ENCODE measurements around the gene BAD.
A peak's percentile ranks its signal among the peaks of the same experiment; 100 is the strongest.

BAD gene

DNA sequence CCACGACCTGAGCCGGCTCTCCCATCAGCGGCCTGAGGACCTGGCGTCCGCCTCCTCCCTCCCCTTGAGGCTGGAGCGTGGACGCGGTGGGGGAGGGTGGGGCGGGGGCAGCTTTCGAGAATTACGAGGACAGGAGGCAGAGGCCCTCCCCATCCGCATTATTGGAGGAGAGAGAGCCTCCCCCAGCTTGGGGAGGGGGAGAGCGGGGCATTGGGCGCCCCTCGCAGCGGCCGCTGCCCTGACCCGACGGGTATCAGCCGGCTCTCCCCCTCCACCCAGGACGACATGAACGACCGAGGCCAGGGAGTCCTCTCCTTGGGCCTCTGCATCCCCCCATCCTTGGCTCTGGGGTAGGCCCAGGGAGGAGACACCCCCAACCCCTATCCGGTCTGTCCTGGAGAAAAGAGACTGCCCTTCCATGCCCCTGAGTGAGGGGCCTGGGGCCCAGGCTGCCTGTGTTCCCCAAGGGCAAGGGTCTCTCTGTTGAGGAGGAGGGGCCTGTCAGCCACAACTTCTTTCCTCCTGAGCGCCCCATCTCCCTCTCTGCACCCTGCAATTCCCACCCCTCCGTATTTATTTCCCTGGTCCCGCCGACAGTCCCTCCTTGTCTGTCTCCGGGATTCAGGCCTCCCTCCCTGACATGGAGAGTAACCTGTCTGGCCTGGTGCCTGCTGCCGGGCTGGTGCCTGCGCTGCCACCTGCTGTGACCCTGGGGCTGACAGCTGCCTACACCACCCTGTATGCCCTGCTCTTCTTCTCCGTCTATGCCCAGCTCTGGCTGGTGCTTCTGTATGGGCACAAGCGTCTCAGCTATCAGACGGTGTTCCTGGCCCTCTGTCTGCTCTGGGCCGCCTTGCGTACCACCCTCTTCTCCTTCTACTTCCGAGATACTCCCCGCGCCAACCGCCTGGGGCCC lies 1.7 kb upstream of the BAD start:
- peaks cover 11% of the 10 kb centered on the region for H3K27me3 ChIP-seq (ENCODE audit: low read depth)
- no peak for DNase-seq (ENCODE audit: low spot score in 2 of 2)
- peaks cover 2% of the 10 kb centered on the region; the same call in 1 of the 2 replicates for H3K9me3 ChIP-seq
- H3K4me3 ChIP-seq, result peak overlapping the region; percentile 77
- in situ Hi-C loops (cut with MboI; ENCODE audit: low sequenced_read_pairs), result no loop called here
- peaks cover 14% of the 10 kb centered on the region for H3K4me1 ChIP-seq
- peaks cover 6% of the 10 kb centered on the region; the same call in 1 of the 2 replicates for H3K36me3 ChIP-seq (replicated peaks)

DNA sequence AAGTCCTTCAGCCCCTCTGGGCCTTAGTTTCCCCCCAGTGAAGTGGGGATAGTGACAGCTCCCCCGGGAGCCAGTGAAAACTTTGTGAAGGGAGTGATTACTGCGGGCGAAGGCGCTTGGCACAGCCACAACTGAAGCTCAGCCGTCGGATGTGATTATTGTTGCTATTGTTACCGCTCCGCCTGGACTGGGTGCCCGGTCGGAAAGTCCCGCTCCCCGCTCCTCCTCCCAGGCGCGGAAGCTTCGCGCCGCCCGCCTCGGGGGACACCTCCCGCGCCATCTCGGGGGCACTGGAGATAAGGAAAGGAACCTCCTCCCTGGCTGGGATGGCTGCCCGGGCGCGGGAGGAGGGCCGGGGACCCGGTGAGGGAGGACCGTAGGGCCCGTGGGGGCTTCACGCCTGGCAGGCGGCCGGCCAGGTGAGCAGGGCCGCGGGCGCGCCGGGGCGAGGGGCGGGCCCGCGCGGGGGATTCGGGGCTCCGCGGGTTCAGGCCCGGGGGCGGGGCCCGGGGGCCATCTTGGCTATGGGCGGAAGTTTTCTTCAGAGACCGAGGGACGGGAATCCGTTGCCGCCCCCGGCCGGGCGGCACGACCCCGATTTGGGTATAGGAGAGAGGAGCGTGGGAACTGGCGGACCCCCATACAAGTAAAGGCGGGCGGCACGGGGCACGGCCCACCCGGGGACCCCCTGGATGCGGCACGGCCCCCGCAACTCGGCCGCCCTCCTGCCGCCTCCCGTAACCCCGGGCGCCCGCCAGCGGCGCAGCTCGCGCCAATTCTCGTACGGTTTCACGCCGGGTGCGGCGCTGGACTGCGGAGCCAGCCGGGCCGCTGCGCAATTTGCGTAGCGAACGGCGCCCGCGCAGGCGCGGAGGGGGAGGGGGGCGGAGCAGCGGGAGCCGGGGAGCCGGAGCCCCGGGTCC lies 758 bp upstream of the BAD start, which contains the start of gene GPR137:
TSS of gene GPR137 (plus strand) at position 887 of the 923 bp plus-strand sequence. CDS start 677 bp downstream, outside the sequence.
- in situ Hi-C loops (cut with MboI; ENCODE audit: low sequenced_read_pairs), result no loop called here
- H3K4me1 ChIP-seq, result peaks cover 14% of the 10 kb centered on the region
- H3K36me3 ChIP-seq (replicated peaks), result peaks cover 6% of the 10 kb centered on the region; the same call in 1 of the 2 replicates
- peak; percentile 55 to 89 for DNase-seq (ENCODE audit: low spot score in 2 of 2)
- H3K4me3 ChIP-seq, result peak within 1 kb of the TSS; percentile 77
- H3K9me3 ChIP-seq, result peaks cover 2% of the 10 kb centered on the region; the same call in 1 of the 2 replicates
- H3K27me3 ChIP-seq (ENCODE audit: low read depth), result peaks cover 2% of the 10 kb centered on the region; the same call in 1 of the 2 replicates

DNA sequence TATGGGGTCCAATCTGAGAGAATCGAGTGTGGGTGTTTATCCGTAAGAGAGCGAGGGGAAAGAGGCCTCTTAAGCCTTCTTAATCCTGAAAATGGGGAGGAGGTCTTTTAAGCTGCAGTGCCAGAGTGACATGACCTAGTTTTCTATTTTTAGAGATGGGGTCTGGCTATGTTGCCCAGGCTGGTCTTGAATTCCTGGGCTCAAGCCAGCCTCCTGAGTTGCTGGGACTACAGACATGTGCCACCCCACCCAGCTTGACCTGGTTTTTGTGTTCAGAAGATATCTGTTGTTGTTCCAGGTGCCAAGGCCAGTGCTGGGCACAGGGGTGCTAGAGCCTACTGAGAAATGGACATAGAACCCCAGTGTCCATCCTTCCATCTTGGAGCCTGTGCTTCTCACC lies 1.4 kb downstream of the BAD start:
- no peaks in the 10 kb centered on the region for H3K27me3 ChIP-seq (ENCODE audit: low read depth)
- in situ Hi-C loops (cut with MboI; ENCODE audit: low sequenced_read_pairs), result no loop called here
- peaks cover 9% of the 10 kb centered on the region; the same call in 1 of the 2 replicates for H3K36me3 ChIP-seq (replicated peaks)
- no peak for DNase-seq (ENCODE audit: low spot score in 2 of 2)
- peaks cover 14% of the 10 kb centered on the region for H3K4me1 ChIP-seq
- peaks cover 2% of the 10 kb centered on the region; the same call in 1 of the 2 replicates for H3K9me3 ChIP-seq
- no peak overlapping the region for H3K4me3 ChIP-seq

DNA sequence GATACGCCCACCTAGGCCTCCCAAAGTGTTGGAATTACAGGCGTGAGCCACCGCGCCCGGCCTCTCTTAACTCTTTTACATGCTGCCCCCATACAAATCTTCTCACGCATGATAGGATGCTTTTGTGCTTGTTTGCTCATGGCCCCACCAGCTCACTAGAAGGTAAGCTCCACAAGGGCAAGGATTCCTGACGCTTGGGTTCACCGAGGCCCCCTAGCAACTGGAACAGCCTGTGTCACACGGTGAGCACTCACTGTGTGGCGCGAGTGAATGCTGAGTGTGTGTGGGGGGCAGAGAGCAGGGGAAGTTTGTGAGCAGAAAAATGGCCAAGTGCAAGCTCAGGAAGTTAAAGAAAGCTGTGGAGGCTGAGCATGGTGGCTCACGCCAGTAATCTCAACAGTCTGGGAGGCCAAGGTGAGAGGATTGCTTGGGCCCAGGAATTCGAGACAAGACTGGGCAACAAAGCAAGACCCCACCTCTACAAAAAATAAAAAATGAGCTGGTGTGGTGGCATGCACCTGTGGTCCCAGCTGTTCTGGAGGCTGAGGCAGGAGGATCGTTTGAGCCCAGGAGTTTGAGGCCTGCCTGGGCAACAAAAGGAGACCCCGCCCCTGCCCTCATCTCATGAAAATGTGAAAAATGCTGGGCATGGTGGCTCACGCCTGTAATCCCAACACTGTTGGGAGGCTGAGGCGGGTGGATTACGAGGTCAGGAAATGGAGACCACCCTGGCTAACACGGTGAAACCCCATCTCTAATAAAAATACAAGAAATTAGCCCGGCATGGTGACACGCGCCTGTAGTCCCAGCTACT lies 2.3 kb downstream of the BAD start:
- Histone ChIP-seq H3K4me1 (peaks cover 14% of the 10 kb centered on the region), H3K27me3 (ENCODE audit: low read depth) (no peaks in the 10 kb centered on the region), H3K9me3 (peaks cover 2% of the 10 kb centered on the region; the same call in 1 of the 2 replicates), H3K4me3 (no peak overlapping the region), H3K36me3 (replicated peaks) (peaks cover 17% of the 10 kb centered on the region; the same call in 1 of the 2 replicates)
- in situ Hi-C loops (cut with MboI; ENCODE audit: low sequenced_read_pairs), result no loop called here
- no peak for DNase-seq (ENCODE audit: low spot score in 2 of 2)

DNA sequence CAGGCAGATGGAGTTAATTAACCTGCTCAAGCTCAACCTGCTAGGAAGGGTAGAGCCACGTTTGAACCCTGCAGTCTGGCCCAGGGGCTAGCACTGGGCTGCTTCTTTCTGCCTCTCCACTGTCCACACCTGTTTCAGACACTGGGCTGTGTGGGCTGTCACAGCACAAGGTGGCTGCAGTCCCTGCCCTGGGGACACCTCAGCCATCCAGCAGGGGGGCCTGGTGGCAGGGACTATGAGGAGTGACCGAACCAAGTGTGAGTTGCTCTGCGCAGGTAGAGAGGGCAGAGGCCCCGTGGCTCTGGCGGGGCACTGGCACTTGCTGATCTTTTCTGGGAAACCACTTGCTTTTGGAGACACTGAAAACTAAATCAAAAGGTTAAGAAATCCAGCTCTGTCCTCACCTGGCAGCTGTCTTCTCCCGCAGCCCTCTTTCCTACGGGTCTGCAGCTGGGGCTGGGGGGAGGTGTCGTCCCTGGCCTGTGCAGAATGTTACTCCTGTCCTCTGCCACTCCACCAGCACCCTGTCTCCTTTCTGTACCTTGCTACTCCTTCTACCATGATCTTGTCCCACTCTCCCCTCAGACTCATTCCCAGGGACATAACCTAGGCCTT lies 5.8 kb downstream of the BAD start:
- Histone ChIP-seq H3K36me3 (replicated peaks) (peaks cover 27% of the 10 kb centered on the region), H3K27me3 (ENCODE audit: low read depth) (no peaks in the 10 kb centered on the region), H3K4me3 (no peak overlapping the region), H3K9me3 (no peaks in the 10 kb centered on the region), H3K4me1 (peaks cover 3% of the 10 kb centered on the region; the same call in 1 of the 2 replicates)
- DNase-seq (ENCODE audit: low spot score in 2 of 2), result no peak
- in situ Hi-C loops (cut with MboI; ENCODE audit: low sequenced_read_pairs), result no loop called here

DNA sequence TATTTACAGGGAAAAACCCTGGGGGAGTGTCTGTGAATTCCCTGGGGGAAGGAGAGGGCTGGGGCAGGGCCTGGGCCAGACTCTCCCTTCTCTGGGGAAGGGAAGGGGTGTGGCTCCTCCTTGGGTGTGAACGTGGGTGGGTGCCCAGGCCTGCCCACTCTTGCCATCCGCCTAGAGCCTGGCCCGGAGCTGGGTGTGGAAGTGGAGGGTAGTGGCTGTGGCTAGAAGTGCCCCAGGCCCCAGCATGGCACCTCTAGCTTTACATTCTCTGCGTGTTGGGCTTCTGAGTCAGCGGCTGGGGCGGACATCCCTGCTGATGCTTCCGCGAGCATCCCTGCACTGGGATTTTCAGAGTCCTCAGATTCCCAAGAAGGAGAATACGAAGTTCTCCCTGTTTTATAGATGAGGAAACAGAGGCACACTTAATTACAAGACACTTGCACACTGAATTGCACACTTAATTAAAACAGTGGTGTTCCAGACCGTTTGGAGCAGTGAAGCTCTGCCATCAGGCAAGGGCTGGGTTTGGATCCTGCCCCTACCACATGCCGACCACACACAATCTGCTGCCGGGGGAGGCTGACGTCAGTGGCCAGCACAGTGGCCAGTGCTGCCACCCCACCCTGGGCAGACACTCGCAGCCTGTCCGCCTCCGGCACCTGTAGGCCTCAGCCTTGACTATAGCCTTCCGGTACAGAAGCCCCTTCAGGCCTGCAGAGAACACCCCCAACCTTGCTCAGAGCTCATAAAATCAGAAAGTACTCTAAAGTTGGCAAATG lies 7.6 kb downstream of the BAD start:
- in situ Hi-C loops (cut with MboI; ENCODE audit: low sequenced_read_pairs), result no loop called here
- Histone ChIP-seq H3K4me1 (no peaks in the 10 kb centered on the region), H3K4me3 (no peak overlapping the region), H3K27me3 (ENCODE audit: low read depth) (no peaks in the 10 kb centered on the region), H3K9me3 (no peaks in the 10 kb centered on the region), H3K36me3 (replicated peaks) (peaks cover 28% of the 10 kb centered on the region)
- no peak for DNase-seq (ENCODE audit: low spot score in 2 of 2)

DNA sequence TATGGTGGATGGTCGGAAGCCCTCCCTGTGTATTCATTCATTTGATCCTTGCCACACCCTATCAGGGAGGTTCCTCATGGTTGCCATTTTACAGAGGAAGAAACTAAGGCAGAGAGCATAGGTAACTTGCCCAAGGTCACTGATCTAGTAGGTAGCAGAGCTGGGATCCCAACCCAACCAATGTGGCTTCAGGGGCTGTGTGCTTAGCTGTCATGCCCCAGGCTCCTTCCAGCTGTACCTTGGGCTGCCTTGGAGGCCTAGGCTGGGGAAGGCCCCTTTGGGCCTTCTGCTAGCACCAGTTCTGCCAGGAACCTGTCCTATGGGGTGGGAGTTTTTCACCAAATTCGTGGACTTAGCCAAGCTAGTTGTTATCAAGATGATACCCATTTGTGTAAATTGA lies 8.6 kb downstream of the BAD start:
- in situ Hi-C loops (cut with MboI; ENCODE audit: low sequenced_read_pairs), result no loop called here
- Histone ChIP-seq H3K4me3 (no peak overlapping the region), H3K36me3 (replicated peaks) (peaks cover 28% of the 10 kb centered on the region), H3K4me1 (no peaks in the 10 kb centered on the region), H3K27me3 (ENCODE audit: low read depth) (no peaks in the 10 kb centered on the region), H3K9me3 (no peaks in the 10 kb centered on the region)
- no peak for DNase-seq (ENCODE audit: low spot score in 2 of 2)

DNA sequence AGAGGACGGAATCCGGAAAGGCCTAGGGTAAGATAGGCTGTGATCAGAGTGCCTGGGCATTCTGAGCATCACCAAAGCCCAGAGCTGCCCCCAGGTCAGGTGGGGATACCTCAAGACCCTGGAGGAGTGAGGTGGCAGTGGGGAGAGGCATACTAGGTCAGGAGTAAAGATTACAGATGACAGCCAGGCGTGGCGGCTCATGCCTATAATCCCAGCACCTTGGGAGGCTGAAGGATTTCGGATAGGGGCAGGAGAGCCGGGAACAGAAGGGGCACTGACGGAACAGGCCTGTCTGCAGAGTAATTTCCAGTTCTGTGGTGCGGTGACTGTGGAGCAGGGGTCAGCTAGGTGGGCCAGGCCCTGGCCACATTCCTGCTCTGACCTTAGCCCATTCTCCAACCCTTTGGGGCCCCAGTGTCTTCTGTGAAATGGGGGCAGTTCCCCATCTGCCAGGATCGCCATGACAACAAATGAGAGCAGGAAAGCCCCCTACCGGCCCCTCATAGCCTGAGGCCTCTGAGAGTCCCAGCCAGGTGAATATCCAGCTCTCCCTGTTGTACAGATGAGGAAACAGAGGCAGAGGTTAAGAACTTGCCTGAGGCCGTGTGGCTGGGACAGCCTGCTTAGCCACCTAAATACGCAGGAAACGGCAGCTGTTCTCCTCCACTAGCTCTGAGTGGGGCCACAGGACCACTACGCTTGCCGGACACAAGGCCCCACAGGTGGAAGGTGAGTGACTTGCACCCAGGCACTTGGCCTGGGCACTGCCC lies 9.2 kb downstream of the BAD start:
- H3K9me3 ChIP-seq, result no peaks in the 10 kb centered on the region
- in situ Hi-C loops (cut with MboI; ENCODE audit: low sequenced_read_pairs), result no loop called here
- no peaks in the 10 kb centered on the region for H3K4me1 ChIP-seq
- H3K4me3 ChIP-seq, result no peak overlapping the region
- H3K36me3 ChIP-seq (replicated peaks), result peaks cover 28% of the 10 kb centered on the region
- no peaks in the 10 kb centered on the region for H3K27me3 ChIP-seq (ENCODE audit: low read depth)
- DNase-seq (ENCODE audit: low spot score in 2 of 2), result no peak

DNA sequence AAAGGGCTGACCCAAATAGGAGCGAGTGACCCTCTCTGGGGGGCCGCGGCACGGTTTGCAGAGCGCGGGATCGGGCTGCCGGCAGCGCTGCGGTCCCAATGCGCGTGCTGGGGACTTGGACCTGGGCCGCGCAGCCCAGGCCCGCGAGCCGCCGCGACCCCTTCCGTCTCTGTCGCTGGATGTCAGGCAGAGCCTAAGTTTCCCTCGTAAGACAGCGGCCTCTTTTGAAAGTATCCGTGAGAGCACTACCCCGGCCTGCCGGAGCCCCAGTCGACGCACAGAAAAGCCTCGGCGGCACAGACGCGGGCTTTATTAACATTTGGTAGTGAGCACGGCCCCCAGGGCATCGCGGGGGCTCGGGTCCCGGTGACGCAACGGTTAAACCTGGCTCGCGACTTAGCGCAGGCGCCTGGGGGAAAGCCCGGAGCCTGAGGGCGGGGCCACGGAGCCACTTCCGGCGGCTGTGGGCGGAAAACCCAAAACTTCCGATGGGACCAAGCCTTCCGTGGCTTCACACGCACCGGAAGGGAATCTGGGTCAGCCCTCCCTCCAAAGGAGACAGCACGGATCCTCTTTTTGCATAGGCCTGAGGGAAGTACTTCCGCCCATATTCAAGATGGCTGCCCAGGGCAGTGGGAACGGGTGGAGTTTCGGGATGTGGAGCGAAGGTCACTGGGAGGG lies 14.8 kb downstream of the BAD start:
- no peaks in the 10 kb centered on the region for H3K9me3 ChIP-seq
- peak overlapping the region; percentile 70 for H3K4me3 ChIP-seq
- in situ Hi-C loops (cut with MboI; ENCODE audit: low sequenced_read_pairs), result loop anchor here (25.0 kb wide), 1 partner anchor 843 kb away; the partner anchor contains the start of genes FAU, MRPL49, TM7SF2 and ZNHIT2
- H3K27me3 ChIP-seq (ENCODE audit: low read depth), result no peaks in the 10 kb centered on the region
- peaks cover 4% of the 10 kb centered on the region; the same call in 1 of the 2 replicates for H3K4me1 ChIP-seq
- peaks cover 31% of the 10 kb centered on the region for H3K36me3 ChIP-seq (replicated peaks)
- peak; percentile 98 for DNase-seq (ENCODE audit: low spot score in 2 of 2)

DNA sequence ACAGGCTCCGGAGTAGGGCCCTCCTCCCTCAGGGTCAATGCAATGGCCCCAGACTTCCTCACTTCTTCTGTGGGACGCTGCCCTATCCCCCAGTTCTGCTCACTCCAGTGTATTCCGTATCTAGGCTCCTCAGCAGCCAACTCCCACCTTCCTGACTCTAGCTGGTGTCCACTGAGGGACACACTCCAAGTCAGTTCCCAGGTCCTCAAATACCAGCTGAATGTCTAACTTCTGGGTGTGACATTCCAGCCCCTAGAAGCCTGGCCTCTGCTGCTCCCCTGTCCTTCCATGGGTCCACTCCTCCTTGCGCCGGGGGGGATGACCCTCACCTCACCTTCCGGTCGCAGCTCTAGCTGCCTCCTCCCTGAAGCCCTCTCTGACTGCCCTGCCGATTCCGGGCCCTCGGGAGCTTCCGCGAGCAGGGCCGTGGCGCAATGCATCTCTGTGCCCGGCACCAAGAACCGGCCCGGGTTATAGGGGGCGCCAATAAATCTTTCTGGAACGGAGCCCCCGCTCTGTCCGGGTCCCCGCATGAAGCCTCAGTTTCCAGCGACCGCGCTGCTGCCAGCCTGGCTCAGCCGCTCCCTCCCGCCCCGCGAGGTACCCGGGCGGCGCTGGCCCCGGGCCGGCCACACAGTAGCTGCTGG lies 15.4 kb downstream of the BAD start:
- H3K27me3 ChIP-seq (ENCODE audit: low read depth), result no peaks in the 10 kb centered on the region
- H3K9me3 ChIP-seq, result no peaks in the 10 kb centered on the region
- H3K4me3 ChIP-seq, result peak overlapping the region; percentile 70
- H3K4me1 ChIP-seq, result peaks cover 4% of the 10 kb centered on the region; the same call in 1 of the 2 replicates
- H3K36me3 ChIP-seq (replicated peaks), result peaks cover 35% of the 10 kb centered on the region
- DNase-seq (ENCODE audit: low spot score in 2 of 2), result peak in 1 of 2 experiments; percentile 61
- in situ Hi-C loops (cut with MboI; ENCODE audit: low sequenced_read_pairs), result loop anchor here (25.0 kb wide), 1 partner anchor 843 kb away; the partner anchor contains the start of genes FAU, MRPL49, TM7SF2 and ZNHIT2
